Activated naive CD8-positive, alpha-beta T cell treated with anti-CD3 and anti-CD28 coated beads, Interleukin-2, amount 10 ng/mL, durations not matched to agents 7 days and 5 days (primary cell): ENCODE measurements around the gene COP1. TPM values are rescaled to one million over a fixed set of nuclear protein-coding genes. Genes with fewer than 3 reads are reported as not detected.

Experiments
- ATAC-seq: fragments of 150-1000 bp; cut with Tn5 transposase; one replicate; pipeline ENCODE4 v1.10.0; 2021; ENCODE audit warnings: low read depth, moderate library complexity
- POLR2A ChIA-PET: fragments of 350-600 bp; sonication (Branson Sonifier 250); formaldehyde crosslinking; loops from one replicate; lab custom pipeline; 2021; ENCODE audit warnings: antibody characterized with exemption; lab: Charles Lee
- DNase-seq: peaks from one replicate; pipeline ENCODE4 v3.0.0; 2021
- H3K27ac Mint-ChIP-seq: one replicate; pipeline ENCODE4 v1.8.0; 2022; ENCODE audit warnings: mild to moderate bottlenecking, mixed read lengths
- H3K27me3 Mint-ChIP-seq: one replicate; pipeline ENCODE4 v1.8.0; 2022; ENCODE audit warnings: mild to moderate bottlenecking, moderate library complexity, mixed read lengths
- H3K36me3 Mint-ChIP-seq: one replicate; pipeline ENCODE4 v1.8.0; 2021; ENCODE audit warnings: mild to moderate bottlenecking, mixed read lengths
- H3K4me1 Mint-ChIP-seq: one replicate; pipeline ENCODE4 v1.8.0; 2021; ENCODE audit warnings: mixed read lengths
- H3K4me3 Mint-ChIP-seq: one replicate; pipeline ENCODE4 v1.8.0; 2022; ENCODE audit warnings: mild to moderate bottlenecking, moderate library complexity, mixed read lengths
- H3K9me3 Mint-ChIP-seq: one replicate; pipeline ENCODE4 v1.8.0; 2021; ENCODE audit warnings: mixed read lengths
- total RNA-seq, 2 experiments: library from RNA; stranded (reverse); gene quantifications; one replicate each; pipeline ENCODE4 v1.2.3, GENCODE V29; 2021

The COP1 gene
- total RNA-seq, 2 experiments from 2014 or later = 43.2 to 46.8 TPM

GRCh38 chr1:175900171-175900570 is 306.9 kb downstream of the COP1 start:
- ATAC-seq (no peak), DNase-seq (no peak)
- Mint-ChIP-seq H3K9me3 (peaks cover 4% of the 10 kb centered on the region), H3K27me3 (no peaks in the 10 kb centered on the region), H3K36me3 (peaks cover 2% of the 10 kb centered on the region), H3K4me1 (no peaks in the 10 kb centered on the region), H3K27ac (no peak overlapping the region), H3K4me3 (no peak overlapping the region)
- POLR2A ChIA-PET = no interaction called here

DNA sequence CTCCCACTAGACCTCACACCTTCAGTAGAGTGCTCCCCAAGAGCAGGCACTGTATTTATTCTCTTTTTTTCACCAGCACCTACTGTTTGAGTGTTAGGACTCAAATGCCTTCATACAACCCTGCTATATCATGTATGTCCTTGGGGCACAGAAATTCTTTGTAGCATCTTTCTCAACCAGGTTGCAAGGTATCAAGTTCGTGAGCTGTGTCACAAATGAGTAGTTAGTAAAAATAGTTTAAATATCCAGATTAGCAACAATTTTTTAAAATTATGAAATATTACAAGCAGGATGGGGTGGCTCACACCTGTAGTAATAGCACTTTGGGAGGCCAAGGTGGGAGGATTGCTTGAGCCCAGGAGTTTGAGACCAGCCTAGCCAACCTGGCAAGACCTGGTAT is 311.1 kb downstream of the COP1 start:
- ATAC-seq (no peak), DNase-seq (no peak)
- H3K27me3 Mint-ChIP-seq = no peaks in the 10 kb centered on the region
- H3K4me1 Mint-ChIP-seq = no peaks in the 10 kb centered on the region
- POLR2A ChIA-PET = no interaction called here
- peaks cover 7% of the 10 kb centered on the region for H3K9me3 Mint-ChIP-seq
- no peak overlapping the region for H3K27ac Mint-ChIP-seq
- H3K36me3 Mint-ChIP-seq = peaks cover 3% of the 10 kb centered on the region
- no peak overlapping the region for H3K4me3 Mint-ChIP-seq
